OCI-LY1 (cell line): ENCODE data around the gene TUBA3E.
"Not testable (repeated sequence)": the region's sequence is repeated elsewhere in the genome, so short reads cannot be mapped to it uniquely, and the experiment has no call there.

Experiments
- EZH2 ChIP-seq: fragments of 200-600 bp; sonication (generic), shearing (Covaris generic); IDR thresholded peaks from 2 replicates; pipeline ENCODE4 v1.8.0; 2017; ENCODE audit warnings: borderline replicate concordance, mixed run types, mild to moderate bottlenecking, antibody characterized with exemption, low read length, moderate library complexity, mixed read lengths
- TF ChIP-seq, protein P1 (sequence below): fragments of 200-600 bp; sonication (generic), shearing (Covaris generic); IDR thresholded peaks from 2 replicates; pipeline ENCODE4 v1.5.1; 2017; ENCODE audit warnings: mild to moderate bottlenecking, antibody characterized with exemption, low read length, moderate library complexity, mixed read lengths

DNA sequence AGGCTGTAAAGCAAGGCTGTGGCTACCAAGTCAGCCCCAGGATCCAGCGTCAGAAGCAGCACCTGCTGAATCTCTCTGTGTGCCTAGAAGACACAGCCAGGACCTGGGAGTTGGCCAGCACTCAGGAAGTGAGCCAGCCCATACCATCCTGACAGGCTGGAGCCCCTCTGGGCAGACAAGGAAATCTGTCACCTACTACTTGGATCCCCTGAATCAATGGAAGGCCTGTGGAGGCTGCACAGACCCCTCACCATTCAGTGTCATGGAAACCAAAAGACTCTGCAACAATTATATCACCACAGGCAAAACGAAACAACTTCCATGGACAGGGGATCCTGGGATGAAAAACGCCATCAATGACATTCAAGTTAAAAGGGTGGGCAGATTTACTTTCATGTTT lies 31.6 kb downstream of the TUBA3E start:
- TF ChIP-seq, protein P1, sequence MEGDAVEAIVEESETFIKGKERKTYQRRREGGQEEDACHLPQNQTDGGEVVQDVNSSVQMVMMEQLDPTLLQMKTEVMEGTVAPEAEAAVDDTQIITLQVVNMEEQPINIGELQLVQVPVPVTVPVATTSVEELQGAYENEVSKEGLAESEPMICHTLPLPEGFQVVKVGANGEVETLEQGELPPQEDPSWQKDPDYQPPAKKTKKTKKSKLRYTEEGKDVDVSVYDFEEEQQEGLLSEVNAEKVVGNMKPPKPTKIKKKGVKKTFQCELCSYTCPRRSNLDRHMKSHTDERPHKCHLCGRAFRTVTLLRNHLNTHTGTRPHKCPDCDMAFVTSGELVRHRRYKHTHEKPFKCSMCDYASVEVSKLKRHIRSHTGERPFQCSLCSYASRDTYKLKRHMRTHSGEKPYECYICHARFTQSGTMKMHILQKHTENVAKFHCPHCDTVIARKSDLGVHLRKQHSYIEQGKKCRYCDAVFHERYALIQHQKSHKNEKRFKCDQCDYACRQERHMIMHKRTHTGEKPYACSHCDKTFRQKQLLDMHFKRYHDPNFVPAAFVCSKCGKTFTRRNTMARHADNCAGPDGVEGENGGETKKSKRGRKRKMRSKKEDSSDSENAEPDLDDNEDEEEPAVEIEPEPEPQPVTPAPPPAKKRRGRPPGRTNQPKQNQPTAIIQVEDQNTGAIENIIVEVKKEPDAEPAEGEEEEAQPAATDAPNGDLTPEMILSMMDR: not testable (repeated sequence)
- TF ChIP-seq EZH2: not testable (repeated sequence)
